K562 (cell line): ENCODE data around the gene CACNA1A. TPM values are rescaled to one million over a fixed set of nuclear protein-coding genes. Genes with fewer than 3 reads are reported as not detected.

Experiments used
- CHCHD3 ChIP-seq: fragments of 250-450 bp; sonication (Bioruptor Pico); IDR thresholded peaks from 2 replicates; pipeline ENCODE4 v2.1.2; 2022; ENCODE audit warnings: mild to moderate bottlenecking
- CHD2 ChIP-seq: IDR thresholded peaks from 2 replicates; pipeline ENCODE4 v1.6.1; 2011; ENCODE audit warnings: low read depth, low read length
- EZH2 ChIP-seq: IDR thresholded peaks from 2 replicates; pipeline ENCODE4 v1.6.1; 2012; ENCODE audit warnings: low read depth, mild to moderate bottlenecking, inconsistent platforms, low read length, borderline replicate concordance
- HDAC2 ChIP-seq: fragments of 450-650 bp; IDR thresholded peaks from 2 replicates; pipeline ENCODE4 v1.6.1; 2016; ENCODE audit warnings: mild to moderate bottlenecking
- HMGN3 ChIP-seq: IDR thresholded peaks from 2 replicates; pipeline ENCODE4 v1.6.1; 2011; ENCODE audit warnings: borderline replicate concordance, low read depth, mild to moderate bottlenecking, mixed read lengths, low read length; ENCODE audit not compliant: insufficient read length; ENCODE audit errors: extremely low read depth
- HNRNPK ChIP-seq: fragments of 200-400 bp; formaldehyde crosslinking; IDR thresholded peaks from one replicate; pipeline ENCODE4 v1.6.1; 2018; ENCODE audit warnings: mild to moderate bottlenecking, low read depth, low read length; ENCODE audit not compliant: poor library complexity, severe bottlenecking
- KHSRP ChIP-seq: fragments of 450-650 bp; IDR thresholded peaks from 2 replicates; pipeline ENCODE4 v1.6.1; 2017
- NFYB ChIP-seq: IDR thresholded peaks from 2 replicates; pipeline ENCODE4 v1.6.1; 2011; ENCODE audit warnings: mild to moderate bottlenecking, moderate library complexity; ENCODE audit not compliant: insufficient read length; ENCODE audit errors: extremely low read depth
- TRIM24 ChIP-seq, 2 experiments: fragments of 450-650 bp; IDR thresholded peaks; 2 replicates each; pipeline ENCODE4 v1.6.1; 2016
- ZNF121 ChIP-seq: sonication (generic); formaldehyde crosslinking; conservative IDR thresholded peaks from 2 replicates; pipeline ENCODE4 v1.8.0; 2022; ENCODE audit warnings: missing genetic modification reagents
- polyA plus RNA-seq, 8 experiments: library from polyadenylated mRNA; depleted of rRNA in 4 of 8; stranded (reverse) in 5 of 8; unstranded in 3 of 8; fragments of >200 nt; fragmentation: Nextera tagmentation in 2 of 8; fragmentation: Illumina TruSeq in 1 of 8; extraction: Ambion mirVana in 2 of 8; extraction: Trizol in 1 of 8; gene quantifications; 2 replicates each; pipeline versions ENCODE4 v1.2.1 to v1.2.3, GENCODE V29; 2011 to 2014; ENCODE audit warnings: inconsistent platforms in 1 of 8, missing spikeins in 1 of 8
- total RNA-seq, 7 experiments: library from RNA; depleted of rRNA in 6 of 7; stranded (reverse); fragments of >200 nt in 6 of 7; fragmentation: Illumina TruSeq in 2 of 7; extraction: Trizol in 2 of 7; gene quantifications; 2 replicates each; pipeline versions ENCODE4 v1.2.1 to v1.2.3, GENCODE V29; 2011 to 2021; ENCODE audit warnings: low replicate concordance in 1 of 7
- TF ChIP-seq, protein P1 (sequence below), 2 experiments: IDR thresholded peaks in 1 of 2; conservative IDR thresholded peaks in 1 of 2; 2 replicates each; pipeline ENCODE4 v1.6.1; 2016; ENCODE audit warnings: low read depth in 2 of 2, mild to moderate bottlenecking in 1 of 2, missing compliant biosample characterization in 1 of 2, missing genetic modification characterization in 1 of 2, moderate library complexity in 1 of 2
- TF ChIP-seq, protein P2 (sequence below): fragments of 450-650 bp; IDR thresholded peaks from 2 replicates; pipeline ENCODE4 v1.6.1; 2016
- TF ChIP-seq, protein P3 (sequence below): fragments of 450-650 bp; IDR thresholded peaks from 2 replicates; pipeline ENCODE4 v1.7.0; 2016; ENCODE audit warnings: borderline replicate concordance
- TF ChIP-seq, protein P4 (sequence below): fragments of 200-800 bp; sonication (Bioruptor generic); IDR thresholded peaks from 2 replicates; pipeline ENCODE4 v1.6.1; 2017; ENCODE audit warnings: missing genetic modification characterization, missing compliant biosample characterization
- TF ChIP-seq, protein P5 (sequence below), 2 experiments: fragments of 200-800 bp in 1 of 2; sonication (Bioruptor generic) in 1 of 2; sonication (generic) in 1 of 2; formaldehyde crosslinking in 1 of 2; IDR thresholded peaks in 1 of 2; conservative IDR thresholded peaks in 1 of 2; 2 replicates each; pipeline versions ENCODE4 v1.5.0 to v1.6.1; 2016 to 2020; ENCODE audit warnings: missing compliant biosample characterization in 1 of 2, missing genetic modification characterization in 1 of 2, missing genetic modification reagents in 1 of 2
- TF ChIP-seq, protein P6 (sequence below): fragments of 250-450 bp; sonication (Bioruptor Pico); IDR thresholded peaks from 2 replicates; pipeline ENCODE4 v1.8.0; 2021; ENCODE audit warnings: mild to moderate bottlenecking, moderate library complexity

The CACNA1A gene
- total and polyA plus RNA-seq, 9 of the 15 experiments (the other 6 are each of a cell fraction or from before 2014, with no cell fraction given) = 0.03 to 0.20 (median 0.09) TPM; not detected in 1

DNA sequence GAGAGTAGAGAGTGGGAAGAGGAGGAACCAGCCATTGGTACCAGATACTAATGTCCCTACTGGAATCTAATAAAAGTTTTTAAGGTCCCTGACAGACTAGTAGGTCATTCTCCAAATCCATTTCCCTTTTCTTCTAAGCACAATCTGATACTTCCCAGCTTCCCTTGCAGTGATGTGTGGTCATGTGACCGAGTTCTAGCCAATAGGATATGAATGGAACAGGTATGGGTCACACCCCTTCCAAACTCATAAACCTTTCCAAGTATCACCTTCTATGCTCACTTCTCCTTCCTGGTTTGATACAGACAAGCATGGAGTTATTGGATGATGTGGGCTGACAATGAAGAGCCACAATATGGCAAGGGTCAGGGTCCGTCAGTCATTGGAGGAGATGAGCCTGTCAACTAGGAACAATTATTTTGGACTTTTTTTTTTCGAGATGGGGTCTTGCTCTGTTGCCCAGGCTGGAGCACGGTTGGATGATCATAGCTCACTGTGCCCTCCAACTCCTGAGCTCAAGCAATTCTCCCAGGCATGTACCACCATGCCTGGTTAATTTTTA is 54.8 kb downstream of the CACNA1A start (continued):
- TF ChIP-seq CHCHD3 (CRISPR knock-in tag) (no peak), HDAC2 (no peak), ZNF121 (CRISPR knock-in tag) (peak; percentile 29; the same call in 1 of the 2 replicates), HNRNPK (no peak), EZH2 (no peak), TRIM24 (IDR thresholded peaks at IDR 0.05) (no peak), HMGN3 (no peak), KHSRP (no peak), CHD2 (no peak), NFYB (peak; percentile 71)
- TF ChIP-seq, protein P1, sequence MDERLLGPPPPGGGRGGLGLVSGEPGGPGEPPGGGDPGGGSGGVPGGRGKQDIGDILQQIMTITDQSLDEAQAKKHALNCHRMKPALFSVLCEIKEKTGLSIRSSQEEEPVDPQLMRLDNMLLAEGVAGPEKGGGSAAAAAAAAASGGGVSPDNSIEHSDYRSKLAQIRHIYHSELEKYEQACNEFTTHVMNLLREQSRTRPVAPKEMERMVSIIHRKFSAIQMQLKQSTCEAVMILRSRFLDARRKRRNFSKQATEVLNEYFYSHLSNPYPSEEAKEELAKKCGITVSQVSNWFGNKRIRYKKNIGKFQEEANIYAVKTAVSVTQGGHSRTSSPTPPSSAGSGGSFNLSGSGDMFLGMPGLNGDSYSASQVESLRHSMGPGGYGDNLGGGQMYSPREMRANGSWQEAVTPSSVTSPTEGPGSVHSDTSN (CRISPR knock-in tag; IDR thresholded peaks at IDR 0.05; ENCODE audit: low read depth) = 0 out of 2 replicates have a peak, but pooled peaks have one; percentile 14
- TF ChIP-seq, protein P1 (tag; conservative IDR thresholded peaks at IDR 0.05; ENCODE audit: low read depth) = peak; percentile 76
- TF ChIP-seq, protein P2, sequence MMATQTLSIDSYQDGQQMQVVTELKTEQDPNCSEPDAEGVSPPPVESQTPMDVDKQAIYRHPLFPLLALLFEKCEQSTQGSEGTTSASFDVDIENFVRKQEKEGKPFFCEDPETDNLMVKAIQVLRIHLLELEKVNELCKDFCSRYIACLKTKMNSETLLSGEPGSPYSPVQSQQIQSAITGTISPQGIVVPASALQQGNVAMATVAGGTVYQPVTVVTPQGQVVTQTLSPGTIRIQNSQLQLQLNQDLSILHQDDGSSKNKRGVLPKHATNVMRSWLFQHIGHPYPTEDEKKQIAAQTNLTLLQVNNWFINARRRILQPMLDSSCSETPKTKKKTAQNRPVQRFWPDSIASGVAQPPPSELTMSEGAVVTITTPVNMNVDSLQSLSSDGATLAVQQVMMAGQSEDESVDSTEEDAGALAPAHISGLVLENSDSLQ = peak; percentile 95
- TF ChIP-seq, protein P3, sequence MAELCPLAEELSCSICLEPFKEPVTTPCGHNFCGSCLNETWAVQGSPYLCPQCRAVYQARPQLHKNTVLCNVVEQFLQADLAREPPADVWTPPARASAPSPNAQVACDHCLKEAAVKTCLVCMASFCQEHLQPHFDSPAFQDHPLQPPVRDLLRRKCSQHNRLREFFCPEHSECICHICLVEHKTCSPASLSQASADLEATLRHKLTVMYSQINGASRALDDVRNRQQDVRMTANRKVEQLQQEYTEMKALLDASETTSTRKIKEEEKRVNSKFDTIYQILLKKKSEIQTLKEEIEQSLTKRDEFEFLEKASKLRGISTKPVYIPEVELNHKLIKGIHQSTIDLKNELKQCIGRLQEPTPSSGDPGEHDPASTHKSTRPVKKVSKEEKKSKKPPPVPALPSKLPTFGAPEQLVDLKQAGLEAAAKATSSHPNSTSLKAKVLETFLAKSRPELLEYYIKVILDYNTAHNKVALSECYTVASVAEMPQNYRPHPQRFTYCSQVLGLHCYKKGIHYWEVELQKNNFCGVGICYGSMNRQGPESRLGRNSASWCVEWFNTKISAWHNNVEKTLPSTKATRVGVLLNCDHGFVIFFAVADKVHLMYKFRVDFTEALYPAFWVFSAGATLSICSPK = no peak
- TF ChIP-seq, protein P4, sequence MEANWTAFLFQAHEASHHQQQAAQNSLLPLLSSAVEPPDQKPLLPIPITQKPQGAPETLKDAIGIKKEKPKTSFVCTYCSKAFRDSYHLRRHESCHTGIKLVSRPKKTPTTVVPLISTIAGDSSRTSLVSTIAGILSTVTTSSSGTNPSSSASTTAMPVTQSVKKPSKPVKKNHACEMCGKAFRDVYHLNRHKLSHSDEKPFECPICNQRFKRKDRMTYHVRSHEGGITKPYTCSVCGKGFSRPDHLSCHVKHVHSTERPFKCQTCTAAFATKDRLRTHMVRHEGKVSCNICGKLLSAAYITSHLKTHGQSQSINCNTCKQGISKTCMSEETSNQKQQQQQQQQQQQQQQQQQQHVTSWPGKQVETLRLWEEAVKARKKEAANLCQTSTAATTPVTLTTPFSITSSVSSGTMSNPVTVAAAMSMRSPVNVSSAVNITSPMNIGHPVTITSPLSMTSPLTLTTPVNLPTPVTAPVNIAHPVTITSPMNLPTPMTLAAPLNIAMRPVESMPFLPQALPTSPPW (CRISPR knock-in tag) = no peak
- TF ChIP-seq, protein P5, sequence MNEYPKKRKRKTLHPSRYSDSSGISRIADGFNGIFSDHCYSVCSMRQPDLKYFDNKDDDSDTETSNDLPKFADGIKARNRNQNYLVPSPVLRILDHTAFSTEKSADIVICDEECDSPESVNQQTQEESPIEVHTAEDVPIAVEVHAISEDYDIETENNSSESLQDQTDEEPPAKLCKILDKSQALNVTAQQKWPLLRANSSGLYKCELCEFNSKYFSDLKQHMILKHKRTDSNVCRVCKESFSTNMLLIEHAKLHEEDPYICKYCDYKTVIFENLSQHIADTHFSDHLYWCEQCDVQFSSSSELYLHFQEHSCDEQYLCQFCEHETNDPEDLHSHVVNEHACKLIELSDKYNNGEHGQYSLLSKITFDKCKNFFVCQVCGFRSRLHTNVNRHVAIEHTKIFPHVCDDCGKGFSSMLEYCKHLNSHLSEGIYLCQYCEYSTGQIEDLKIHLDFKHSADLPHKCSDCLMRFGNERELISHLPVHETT (CRISPR knock-in tag; conservative IDR thresholded peaks at IDR 0.05 in 1 of 2, IDR thresholded peaks at IDR 0.05 in 1 of 2) = no peak
- TF ChIP-seq, protein P6, sequence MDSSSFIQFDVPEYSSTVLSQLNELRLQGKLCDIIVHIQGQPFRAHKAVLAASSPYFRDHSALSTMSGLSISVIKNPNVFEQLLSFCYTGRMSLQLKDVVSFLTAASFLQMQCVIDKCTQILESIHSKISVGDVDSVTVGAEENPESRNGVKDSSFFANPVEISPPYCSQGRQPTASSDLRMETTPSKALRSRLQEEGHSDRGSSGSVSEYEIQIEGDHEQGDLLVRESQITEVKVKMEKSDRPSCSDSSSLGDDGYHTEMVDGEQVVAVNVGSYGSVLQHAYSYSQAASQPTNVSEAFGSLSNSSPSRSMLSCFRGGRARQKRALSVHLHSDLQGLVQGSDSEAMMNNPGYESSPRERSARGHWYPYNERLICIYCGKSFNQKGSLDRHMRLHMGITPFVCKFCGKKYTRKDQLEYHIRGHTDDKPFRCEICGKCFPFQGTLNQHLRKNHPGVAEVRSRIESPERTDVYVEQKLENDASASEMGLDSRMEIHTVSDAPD (CRISPR knock-in tag) = no peak
